Upper lobe of left lung (tissue), 6 donors: Measurements from ENCODE around the gene ITPK1. TPM values are rescaled to one million over a fixed set of nuclear protein-coding genes. Genes with fewer than 3 reads are reported as not detected.

Source experiments
- ATAC-seq, 2 donors: fragments of 200-7000 bp; cut with Tn5 transposase; one replicate each; pipeline ENCODE4 v1.9.1; 2022; ENCODE audit warnings: mild to moderate bottlenecking in 2 of 2, moderate library complexity in 2 of 2; ENCODE audit not compliant: low FRiP score in 2 of 2
- DNase-seq, 2 donors: peaks; one replicate each; pipeline ENCODE4 v3.0.0-alpha.2; 2019 to 2020
- H3K27ac ChIP-seq, 4 donors: fragments of 200-600 bp; sonication (generic); one replicate each; pipeline ENCODE4 v1.5.1; 2016 to 2019
- H3K27me3 ChIP-seq, 4 donors: fragments of 200-600 bp; sonication (generic); one replicate each; pipeline ENCODE4 v1.5.1; 2017 to 2019
- H3K36me3 ChIP-seq, 4 donors: fragments of 200-600 bp; sonication (generic); one replicate each; pipeline ENCODE4 v1.5.1; 2016 to 2019
- H3K4me1 ChIP-seq, 4 donors: fragments of 200-600 bp; sonication (generic); one replicate each; pipeline ENCODE4 v1.5.1; 2018 to 2019
- H3K4me3 ChIP-seq, 4 donors: fragments of 200-600 bp; sonication (generic); one replicate each; pipeline ENCODE4 v1.5.1; 2017 to 2019; ENCODE audit warnings: mild to moderate bottlenecking in 2 of 4, moderate library complexity in 1 of 4
- H3K9me3 ChIP-seq, 4 donors: fragments of 200-600 bp; sonication (generic); one replicate each; pipeline ENCODE4 v1.5.1; 2018 to 2019
- EP300 ChIP-seq, 4 donors: sonication (generic); formaldehyde crosslinking; IDR thresholded peaks; one replicate each; pipeline ENCODE4 v1.5.1; 2017; ENCODE audit warnings: antibody characterized with exemption in 4 of 4, control low read depth in 2 of 4
- POLR2A ChIP-seq, 4 donors: fragments of 450-650 bp; IDR thresholded peaks; one replicate each; pipeline ENCODE4 v1.5.1; 2016 to 2017; ENCODE audit warnings: antibody characterized with exemption in 4 of 4, mild to moderate bottlenecking in 2 of 4
- POLR2AphosphoS5 ChIP-seq, 2 donors: sonication (generic); formaldehyde crosslinking; IDR thresholded peaks; one replicate each; pipeline ENCODE4 v1.5.1; 2017; ENCODE audit warnings: antibody characterized with exemption in 2 of 2
- WGBS, 2 donors: methylation state at CpG; one replicate each; pipeline ENCODE4 v1.1.5; 2017 to 2018; 5-methylcytosine and 5-hydroxymethylcytosine counted together
- total RNA-seq, 6 donors: library from RNA; depleted of rRNA in 4 of 6; stranded (reverse); fragments of >200 nt in 4 of 6; gene quantifications; one replicate each; pipeline versions ENCODE4 v1.1.0 to v1.2.1, GENCODE V29; 2016 to 2021
- TF ChIP-seq, protein P1 (sequence below), 6 experiments: fragments of 450-650 bp in 4 of 6; fragments of 200-600 bp in 2 of 6; sonication (generic) in 2 of 6; IDR thresholded peaks; one replicate each; pipeline ENCODE4 v1.5.1; 2016 to 2019; ENCODE audit warnings: antibody characterized with exemption in 6 of 6
- donor health status: DM: no; HTN: no; CAD: no; lungs with moderate emphysema.
- donor health status: DM: no; HTN: yes; CAD: no; lungs with severe emphysema.

Gene ITPK1
- total RNA-seq, 6 donors from 2014 or later, result 41.9 to 128 (median 86.1) TPM

DNA sequence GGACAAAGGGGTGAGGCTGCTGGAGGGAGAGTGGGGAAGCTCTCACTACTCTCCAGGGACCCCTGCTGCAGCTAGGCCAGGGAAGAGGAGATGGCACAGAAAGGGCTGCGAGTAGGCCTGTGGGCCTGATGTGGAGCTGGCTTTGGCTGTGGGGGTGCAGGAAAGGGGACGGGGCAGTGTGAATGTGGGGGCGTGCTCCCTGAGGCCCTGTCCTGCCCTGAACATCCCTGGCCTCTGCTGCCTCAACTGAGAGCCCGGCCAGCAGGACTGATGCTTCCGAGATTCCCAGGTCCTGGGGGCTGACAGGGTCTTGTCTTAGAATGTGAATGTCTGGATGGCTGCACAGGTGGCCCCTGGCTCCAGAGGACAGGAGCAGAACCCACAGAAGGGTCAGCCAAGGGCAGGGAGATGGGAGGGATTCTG, 128.6 kb downstream of the ITPK1 start:
- H3K36me3 ChIP-seq, result peaks cover 0 to 4% (median 0%) of the 10 kb centered on the region in 4 donors
- ATAC-seq (no peak), DNase-seq (no peak)
- peaks cover 23 to 43% (median 31%) of the 10 kb centered on the region in 4 donors for H3K4me1 ChIP-seq
- H3K27ac ChIP-seq, result peak overlapping the region in 3 of 4 donors; percentile 51 to 70 (median 63)
- TF ChIP-seq, protein P1, sequence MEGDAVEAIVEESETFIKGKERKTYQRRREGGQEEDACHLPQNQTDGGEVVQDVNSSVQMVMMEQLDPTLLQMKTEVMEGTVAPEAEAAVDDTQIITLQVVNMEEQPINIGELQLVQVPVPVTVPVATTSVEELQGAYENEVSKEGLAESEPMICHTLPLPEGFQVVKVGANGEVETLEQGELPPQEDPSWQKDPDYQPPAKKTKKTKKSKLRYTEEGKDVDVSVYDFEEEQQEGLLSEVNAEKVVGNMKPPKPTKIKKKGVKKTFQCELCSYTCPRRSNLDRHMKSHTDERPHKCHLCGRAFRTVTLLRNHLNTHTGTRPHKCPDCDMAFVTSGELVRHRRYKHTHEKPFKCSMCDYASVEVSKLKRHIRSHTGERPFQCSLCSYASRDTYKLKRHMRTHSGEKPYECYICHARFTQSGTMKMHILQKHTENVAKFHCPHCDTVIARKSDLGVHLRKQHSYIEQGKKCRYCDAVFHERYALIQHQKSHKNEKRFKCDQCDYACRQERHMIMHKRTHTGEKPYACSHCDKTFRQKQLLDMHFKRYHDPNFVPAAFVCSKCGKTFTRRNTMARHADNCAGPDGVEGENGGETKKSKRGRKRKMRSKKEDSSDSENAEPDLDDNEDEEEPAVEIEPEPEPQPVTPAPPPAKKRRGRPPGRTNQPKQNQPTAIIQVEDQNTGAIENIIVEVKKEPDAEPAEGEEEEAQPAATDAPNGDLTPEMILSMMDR (IDR thresholded peaks at IDR 0.05), result no peak
- no peak for TF ChIP-seq EP300 (IDR thresholded peaks at IDR 0.05)
- no peak for TF ChIP-seq POLR2A (IDR thresholded peaks at IDR 0.05)
- no peak for TF ChIP-seq POLR2AphosphoS5 (IDR thresholded peaks at IDR 0.05)
- H3K27me3 ChIP-seq, result no peaks in the 10 kb centered on the region
- no peaks in the 10 kb centered on the region for H3K9me3 ChIP-seq
- WGBS, 2 donors, result 93 to 96% methylated on average over 3 to 5 of the region's 5 CpGs
- no peak overlapping the region for H3K4me3 ChIP-seq

DNA sequence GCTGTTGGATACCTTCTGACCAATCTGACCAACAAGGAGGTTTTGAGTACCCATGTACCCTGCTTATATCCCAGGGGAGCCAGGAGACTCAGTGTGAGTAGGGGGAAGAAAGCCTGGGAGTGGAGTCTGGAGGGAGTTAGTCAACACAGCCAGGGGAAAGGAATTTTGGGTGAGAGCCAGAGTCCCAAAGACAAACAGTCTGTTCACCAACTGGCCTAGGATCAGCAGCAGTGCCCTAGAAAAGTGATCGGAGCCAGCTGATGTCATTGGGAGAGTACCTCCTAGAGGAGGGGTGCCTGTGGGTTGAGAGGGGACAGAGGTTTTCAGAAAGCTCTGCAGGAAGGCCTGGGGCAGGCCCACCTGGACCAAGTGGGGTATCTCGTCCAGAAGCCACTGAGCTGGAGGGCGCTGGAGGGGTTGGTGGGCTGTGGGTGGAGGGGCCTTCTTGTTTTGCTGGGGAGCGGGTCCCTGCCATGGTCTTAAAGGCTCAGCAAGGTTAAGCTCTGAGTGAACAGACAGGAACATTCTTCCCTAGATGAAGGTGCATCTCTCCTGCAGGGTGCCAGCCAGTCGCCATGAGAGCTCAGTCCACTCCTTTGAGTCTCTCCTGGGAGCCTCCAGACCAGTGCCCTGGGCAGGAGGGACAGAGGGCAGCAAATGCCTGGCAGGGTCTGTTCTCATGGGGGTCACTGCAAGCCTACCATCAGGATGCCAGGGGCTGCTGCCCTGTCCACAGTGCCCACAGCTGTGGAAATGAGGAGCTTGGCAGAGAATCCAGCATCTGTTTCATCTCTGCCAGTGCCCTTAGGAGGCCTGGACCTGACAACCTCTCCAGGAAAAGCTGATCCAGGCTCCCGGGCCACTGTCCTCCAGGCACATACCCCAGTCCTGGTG, 129.2 kb downstream of the ITPK1 start:
- peak overlapping the region; percentile 13 to 70 (median 57) for H3K27ac ChIP-seq
- peak in 1 of 2 donors; percentile 81 for DNase-seq
- WGBS, 2 donors, result 70 to 76% methylated on average over 4 to 6 of the region's 6 CpGs

DNA sequence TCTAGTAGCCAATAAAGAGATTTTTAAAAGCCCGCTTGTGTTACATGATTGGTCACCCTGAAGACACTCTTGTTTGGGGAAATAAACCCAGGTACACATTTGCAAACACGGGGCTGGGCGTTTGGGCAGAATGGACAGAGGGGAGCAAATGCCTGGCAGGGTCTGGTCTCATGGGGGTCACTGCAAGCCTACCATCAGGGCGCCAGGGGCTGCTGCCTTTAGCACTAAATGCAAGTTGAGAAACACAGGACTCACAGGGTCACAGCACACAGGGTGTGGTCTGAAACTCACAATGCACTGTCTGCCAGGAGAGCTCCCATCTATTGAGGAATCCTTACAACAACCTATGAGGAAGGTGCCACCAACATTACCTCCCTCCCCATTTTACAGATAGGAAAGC, 130.2 kb downstream of the ITPK1 start:
- no peak overlapping the region for H3K4me3 ChIP-seq
- ATAC-seq (no peak), DNase-seq (no peak)
- TF ChIP-seq POLR2AphosphoS5 (IDR thresholded peaks at IDR 0.05) (no peak), EP300 (IDR thresholded peaks at IDR 0.05) (no peak), POLR2A (IDR thresholded peaks at IDR 0.05) (no peak)
- TF ChIP-seq, protein P1 (IDR thresholded peaks at IDR 0.05), result no peak
- peak overlapping the region in 3 of 4 donors; percentile 51 to 70 (median 63) for H3K27ac ChIP-seq
- H3K9me3 ChIP-seq, result no peaks in the 10 kb centered on the region
- H3K27me3 ChIP-seq, result no peaks in the 10 kb centered on the region
- WGBS, 2 donors, result 93 to 94% methylated on average over 4 of the region's 4 CpGs
- H3K4me1 ChIP-seq, result peaks cover 16 to 27% (median 21%) of the 10 kb centered on the region in 4 donors
- peaks cover 0 to 9% (median 0%) of the 10 kb centered on the region in 4 donors for H3K36me3 ChIP-seq

More for the DNA sequence above, 129.2 kb downstream of the ITPK1 start:
- no peak for TF ChIP-seq POLR2A (IDR thresholded peaks at IDR 0.05)
- no peak for TF ChIP-seq EP300 (IDR thresholded peaks at IDR 0.05)
- TF ChIP-seq POLR2AphosphoS5 (IDR thresholded peaks at IDR 0.05), result peak in 1 of 2 donors; percentile 46
- TF ChIP-seq, protein P1 (IDR thresholded peaks at IDR 0.05), result no peak
- Histone ChIP-seq H3K4me3 (no peak overlapping the region), H3K36me3 (peaks cover 0 to 9% (median 0%) of the 10 kb centered on the region in 4 donors), H3K9me3 (no peaks in the 10 kb centered on the region), H3K4me1 (peaks cover 23 to 36% (median 30%) of the 10 kb centered on the region in 4 donors), H3K27me3 (no peaks in the 10 kb centered on the region)
- ATAC-seq, result peak; percentile 33 to 77

DNA sequence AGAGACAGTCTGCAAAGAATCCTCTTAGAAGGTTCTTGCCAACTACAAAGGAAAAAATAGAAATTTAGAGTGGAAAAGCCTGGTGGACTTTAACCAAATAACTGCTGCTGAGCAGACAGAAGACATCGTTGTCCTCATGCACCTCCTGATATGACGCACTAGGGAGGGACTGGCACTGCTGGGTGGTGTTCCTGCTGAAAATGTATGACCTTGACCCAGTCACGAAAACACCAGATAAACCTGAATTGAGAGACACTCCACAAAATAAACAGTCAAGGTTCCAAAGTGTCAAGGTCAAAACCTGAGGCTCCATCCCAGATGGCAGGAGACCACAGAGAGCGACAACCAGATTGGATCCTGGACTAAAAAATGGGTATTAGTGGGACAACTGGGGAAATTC, 130.8 kb downstream of the ITPK1 start:
- WGBS, 2 donors, result 66 to 75% methylated on average over 4 of the region's 4 CpGs
- no peaks in the 10 kb centered on the region for H3K27me3 ChIP-seq
- H3K4me3 ChIP-seq, result no peak overlapping the region
- no peaks in the 10 kb centered on the region for H3K9me3 ChIP-seq
- H3K4me1 ChIP-seq, result peaks cover 16 to 26% (median 20%) of the 10 kb centered on the region in 4 donors
- ATAC-seq, result no peak
- DNase-seq, result no peak
- H3K36me3 ChIP-seq, result peaks cover 0 to 9% (median 0%) of the 10 kb centered on the region in 4 donors
- H3K27ac ChIP-seq, result no peak overlapping the region
- TF ChIP-seq POLR2AphosphoS5 (IDR thresholded peaks at IDR 0.05) (no peak), EP300 (IDR thresholded peaks at IDR 0.05) (no peak), POLR2A (IDR thresholded peaks at IDR 0.05) (no peak)
- TF ChIP-seq, protein P1 (IDR thresholded peaks at IDR 0.05), result no peak
